Measurements from ENCODE around the gene OTOL1.

Gene OTOL1

GRCh38 chr3:161540594-161540993 is 44.0 kb downstream of the OTOL1 start:
- no peak for DNase-seq (ENCODE audit: low read depth)

GRCh38 chr3:161545824-161546223 is 49.2 kb downstream of the OTOL1 start:
- DNase-seq (ENCODE audit: low read depth) = no peak

- DNase-seq (ENCODE audit: low read depth) = no peak
Observed at GRCh38 chr3:161548301-161548700, 51.7 kb downstream of the OTOL1 start.

DNA sequence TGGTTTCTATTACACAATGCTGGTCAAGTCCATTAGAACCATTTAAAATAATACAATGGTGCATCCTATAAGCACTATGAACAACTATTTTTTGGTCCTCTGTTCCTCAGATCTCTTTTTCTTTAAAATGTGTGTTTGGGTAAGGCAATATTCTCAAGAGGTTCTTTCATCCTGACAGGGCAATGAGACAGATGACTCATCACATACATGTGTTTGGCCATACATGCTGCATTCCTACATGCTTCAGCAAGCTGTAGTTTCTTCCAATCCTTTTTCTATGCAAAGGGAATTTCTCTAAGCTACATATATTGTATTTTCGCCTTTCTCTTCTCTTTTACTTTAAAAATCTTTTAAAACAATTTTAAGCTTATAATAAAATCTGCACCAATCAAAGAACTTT is 52.7 kb downstream of the OTOL1 start:
- DNase-seq (ENCODE audit: low read depth) = no peak

DNA sequence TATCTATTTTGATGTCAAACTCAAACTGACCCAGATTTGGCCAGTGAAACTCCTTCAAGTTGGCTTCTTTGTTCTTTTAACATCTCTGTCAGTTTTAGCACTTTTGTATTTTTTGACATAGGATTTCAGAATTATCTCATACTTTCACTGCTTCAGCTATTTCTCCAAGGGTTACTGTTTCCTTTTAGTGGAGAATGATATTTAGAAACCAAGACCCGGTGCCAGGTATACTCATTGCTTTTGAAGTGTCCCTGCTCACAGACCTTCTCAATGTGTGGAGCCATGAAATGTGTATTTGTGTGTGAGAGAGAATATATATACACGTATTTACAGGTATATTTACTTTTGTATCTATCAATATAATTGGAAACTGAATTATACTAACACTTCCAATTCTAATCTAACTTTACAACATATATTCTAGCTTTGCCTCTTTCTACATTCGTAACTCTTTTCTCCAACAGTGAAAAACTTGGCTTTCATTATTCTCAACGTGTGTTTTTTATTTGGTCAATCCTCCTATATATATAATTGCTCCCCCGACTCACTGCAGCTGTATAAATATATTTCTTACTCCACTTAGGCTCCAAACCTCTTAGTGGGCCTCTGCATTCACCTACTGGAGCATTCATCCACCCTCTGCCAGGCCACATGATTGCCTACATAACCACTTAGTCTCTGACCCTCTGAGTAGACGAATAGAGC is 54.0 kb downstream of the OTOL1 start:
- no peak for DNase-seq (ENCODE audit: low read depth)

DNA sequence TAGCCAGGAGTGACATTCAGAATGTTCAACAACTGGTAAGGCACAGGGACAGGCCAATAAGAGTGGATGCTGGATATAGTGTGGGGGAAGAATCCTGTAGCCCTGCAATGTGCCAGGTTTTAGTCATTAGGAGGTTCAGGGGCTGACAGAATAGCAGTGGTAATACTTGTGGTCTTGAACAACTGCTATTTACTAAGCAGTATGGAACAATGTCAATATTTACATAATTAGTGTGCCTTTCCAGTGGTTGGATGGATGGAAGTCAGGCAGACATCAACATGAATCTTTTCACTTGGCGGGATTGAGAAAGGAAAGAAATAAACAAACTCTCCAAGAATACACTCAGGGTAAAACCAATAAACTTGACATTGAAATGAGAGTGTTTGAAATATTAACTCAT is 55.1 kb downstream of the OTOL1 start:
- DNase-seq (ENCODE audit: low read depth) = no peak

DNA sequence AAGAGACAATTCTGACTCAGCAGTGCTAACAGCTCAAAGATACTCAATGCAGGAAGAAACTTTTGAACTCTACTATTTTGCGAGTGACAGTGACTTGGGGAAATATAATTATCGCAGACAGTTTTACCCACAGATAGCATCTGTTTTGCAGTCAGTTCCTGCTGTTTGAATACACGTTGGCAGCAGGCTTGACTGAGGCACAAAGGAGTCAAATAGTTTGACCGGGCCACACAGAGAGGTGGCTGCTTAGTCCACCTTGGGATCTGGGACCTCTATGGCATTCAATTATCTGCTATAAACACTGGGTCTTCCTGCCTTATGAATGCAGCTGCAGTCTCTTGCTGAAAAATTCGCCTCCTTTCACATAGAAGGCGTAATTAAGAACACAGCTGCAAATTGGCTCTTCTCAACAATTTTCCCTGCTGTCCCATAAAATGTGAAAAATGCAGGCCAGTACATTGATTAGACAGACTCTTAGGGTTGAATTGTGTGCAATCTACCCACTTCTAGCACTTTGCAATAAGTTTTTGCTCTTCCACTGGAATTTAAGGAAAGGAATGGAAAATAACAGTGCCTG is 56.5 kb downstream of the OTOL1 start:
- DNase-seq (ENCODE audit: low read depth) = no peak

All from stromal cell of bone marrow (primary cell).